Panc1 (cell line): ENCODE data around the gene ACSS1. TPM values are rescaled to one million over a fixed set of nuclear protein-coding genes. Genes with fewer than 3 reads are reported as not detected.

Source experiments
- ATAC-seq: fragments of 200-7000 bp; cut with Tn5 transposase; 2 replicates; pipeline ENCODE4 v1.9.1; 2020; ENCODE audit warnings: mild to moderate bottlenecking, moderate library complexity
- BruUV-seq: library from RNA; stranded (reverse); fragments of 400-500 nt; replicated peaks from 2 replicates; lab custom pipeline; 2021; lab: Mats Ljungman, UMichigan
- CTCF ChIA-PET: fragments of 300-600 bp; sonication (Branson Sonifier 250); formaldehyde crosslinking; loops from one replicate; lab custom pipeline; 2022; ENCODE audit warnings: antibody characterized with exemption; lab: Charles Lee
- POLR2A ChIA-PET: fragments of 300-600 bp; sonication (Branson Sonifier 250); formaldehyde crosslinking; loops from one replicate; lab custom pipeline; 2022; ENCODE audit warnings: antibody characterized with exemption; lab: Charles Lee
- DNase-seq: peaks from one replicate; pipeline ENCODE4 v3.0.0-alpha.2; 2010; ENCODE audit warnings: low read depth, low spot score
- H3K27ac ChIP-seq: 2 replicates; pipeline ENCODE4 v1.5.1; 2011; ENCODE audit warnings: mild to moderate bottlenecking, low read length, inconsistent platforms
- H3K27me3 ChIP-seq: fragments of 200-500 bp; sonication (Bioruptor generic); 2 replicates; pipeline ENCODE4 v1.6.0; 2014; ENCODE audit warnings: low read length, inconsistent platforms; ENCODE audit not compliant: control insufficient read depth, insufficient read depth
- H3K36me3 ChIP-seq: fragments of 200-500 bp; sonication (Bioruptor generic); 2 replicates; pipeline ENCODE4 v1.5.1; 2014; ENCODE audit warnings: inconsistent platforms, mild to moderate bottlenecking, low read length, moderate library complexity; ENCODE audit not compliant: control insufficient read depth, insufficient read depth
- H3K4me1 ChIP-seq: 2 replicates; pipeline ENCODE4 v1.5.1; 2011; ENCODE audit warnings: inconsistent platforms, mild to moderate bottlenecking, low read length, moderate library complexity; ENCODE audit not compliant: control insufficient read depth, insufficient read depth
- H3K4me3 ChIP-seq, 2 experiments: 2 replicates each; pipeline ENCODE4 v1.5.1; 2011 to 2012; ENCODE audit warnings: low read depth in 2 of 2, low read length in 2 of 2, mild to moderate bottlenecking in 2 of 2, inconsistent platforms in 1 of 2, moderate library complexity in 1 of 2
- H3K9me3 ChIP-seq: fragments of 200-500 bp; sonication (Bioruptor generic); 2 replicates; pipeline ENCODE4 v1.5.1; 2014; ENCODE audit warnings: low read depth, mild to moderate bottlenecking, inconsistent platforms, low read length, moderate library complexity; ENCODE audit not compliant: control insufficient read depth, insufficient read depth
- POLR2AphosphoS5 ChIP-seq: IDR thresholded peaks from 2 replicates; pipeline ENCODE4 v1.6.1; 2012; ENCODE audit warnings: mild to moderate bottlenecking, low read depth, low read length, moderate library complexity
- SIN3A ChIP-seq: IDR thresholded peaks from 2 replicates; pipeline ENCODE4 v1.6.1; 2012; ENCODE audit warnings: low read depth, mild to moderate bottlenecking, low read length, moderate library complexity, borderline replicate concordance; ENCODE audit not compliant: insufficient read depth
- TCF7L2 ChIP-seq: IDR thresholded peaks from 2 replicates; pipeline ENCODE4 v1.6.1; 2011; ENCODE audit warnings: mild to moderate bottlenecking, low read depth, low read length, inconsistent platforms
- in situ Hi-C: cut with HindIII; loops from 2 replicates; pipeline ENCODE4 v1.10.0; 2016; ENCODE audit warnings: low sequenced_read_pairs, low pct_unique_long_range_greater_than_20kb
- intact Hi-C: fragments of 100-400 bp; cut with micrococcal nuclease; formaldehyde crosslinking; loops from one replicate; pipeline ENCODE4 v1.10.0; 2022; ENCODE audit not compliant: unreplicated experiment
- total RNA-seq: library from RNA; stranded (reverse); gene quantifications from one replicate; pipeline ENCODE4 v1.2.1, GENCODE V29; 2021; ENCODE audit not compliant: unreplicated experiment
- TF ChIP-seq, protein P1 (sequence below), 2 experiments: IDR thresholded peaks; 2 replicates each; pipeline ENCODE4 v1.6.1; 2011 to 2012; ENCODE audit warnings: low read depth in 2 of 2, control low read depth in 1 of 2, low read length in 1 of 2, mild to moderate bottlenecking in 1 of 2, moderate library complexity in 1 of 2; ENCODE audit not compliant: insufficient read depth in 1 of 2
- TF ChIP-seq, protein P2 (sequence below): fragments of 450-650 bp; IDR thresholded peaks from 2 replicates; pipeline ENCODE4 v1.5.1; 2017; ENCODE audit warnings: mild to moderate bottlenecking

ACSS1 gene
- total RNA-seq, 1 experiment from 2014 or later = 32.2 TPM

DNA sequence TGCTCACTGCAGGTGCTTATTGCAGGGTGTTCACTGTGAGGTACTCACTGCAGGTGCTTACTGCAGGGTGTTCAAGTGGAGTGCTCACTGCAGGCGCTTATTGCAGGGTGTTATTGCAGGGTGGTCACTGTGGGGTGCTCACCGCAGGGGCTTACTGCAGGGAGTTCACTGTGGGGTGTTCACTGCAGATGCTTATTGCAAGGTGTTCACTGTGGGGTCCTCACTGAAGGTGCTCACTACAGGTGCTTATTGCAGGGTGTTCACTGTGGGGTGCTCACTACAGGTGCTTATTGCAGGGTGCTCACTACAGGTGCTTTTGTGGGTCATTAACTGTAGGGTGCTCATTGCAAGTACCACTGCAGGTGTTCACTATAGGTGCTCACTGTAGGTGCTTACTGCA lies 85.6 kb downstream of the ACSS1 start:
- TF ChIP-seq, protein P1, sequence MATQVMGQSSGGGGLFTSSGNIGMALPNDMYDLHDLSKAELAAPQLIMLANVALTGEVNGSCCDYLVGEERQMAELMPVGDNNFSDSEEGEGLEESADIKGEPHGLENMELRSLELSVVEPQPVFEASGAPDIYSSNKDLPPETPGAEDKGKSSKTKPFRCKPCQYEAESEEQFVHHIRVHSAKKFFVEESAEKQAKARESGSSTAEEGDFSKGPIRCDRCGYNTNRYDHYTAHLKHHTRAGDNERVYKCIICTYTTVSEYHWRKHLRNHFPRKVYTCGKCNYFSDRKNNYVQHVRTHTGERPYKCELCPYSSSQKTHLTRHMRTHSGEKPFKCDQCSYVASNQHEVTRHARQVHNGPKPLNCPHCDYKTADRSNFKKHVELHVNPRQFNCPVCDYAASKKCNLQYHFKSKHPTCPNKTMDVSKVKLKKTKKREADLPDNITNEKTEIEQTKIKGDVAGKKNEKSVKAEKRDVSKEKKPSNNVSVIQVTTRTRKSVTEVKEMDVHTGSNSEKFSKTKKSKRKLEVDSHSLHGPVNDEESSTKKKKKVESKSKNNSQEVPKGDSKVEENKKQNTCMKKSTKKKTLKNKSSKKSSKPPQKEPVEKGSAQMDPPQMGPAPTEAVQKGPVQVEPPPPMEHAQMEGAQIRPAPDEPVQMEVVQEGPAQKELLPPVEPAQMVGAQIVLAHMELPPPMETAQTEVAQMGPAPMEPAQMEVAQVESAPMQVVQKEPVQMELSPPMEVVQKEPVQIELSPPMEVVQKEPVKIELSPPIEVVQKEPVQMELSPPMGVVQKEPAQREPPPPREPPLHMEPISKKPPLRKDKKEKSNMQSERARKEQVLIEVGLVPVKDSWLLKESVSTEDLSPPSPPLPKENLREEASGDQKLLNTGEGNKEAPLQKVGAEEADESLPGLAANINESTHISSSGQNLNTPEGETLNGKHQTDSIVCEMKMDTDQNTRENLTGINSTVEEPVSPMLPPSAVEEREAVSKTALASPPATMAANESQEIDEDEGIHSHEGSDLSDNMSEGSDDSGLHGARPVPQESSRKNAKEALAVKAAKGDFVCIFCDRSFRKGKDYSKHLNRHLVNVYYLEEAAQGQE (IDR thresholded peaks at IDR 0.05; ENCODE audit: insufficient read depth in 1 of 2, low read depth in 2 of 2, low read length in 1 of 2) = no peak
- TF ChIP-seq POLR2AphosphoS5 (no peak), TCF7L2 (no peak), SIN3A (no peak)
- TF ChIP-seq, protein P2, sequence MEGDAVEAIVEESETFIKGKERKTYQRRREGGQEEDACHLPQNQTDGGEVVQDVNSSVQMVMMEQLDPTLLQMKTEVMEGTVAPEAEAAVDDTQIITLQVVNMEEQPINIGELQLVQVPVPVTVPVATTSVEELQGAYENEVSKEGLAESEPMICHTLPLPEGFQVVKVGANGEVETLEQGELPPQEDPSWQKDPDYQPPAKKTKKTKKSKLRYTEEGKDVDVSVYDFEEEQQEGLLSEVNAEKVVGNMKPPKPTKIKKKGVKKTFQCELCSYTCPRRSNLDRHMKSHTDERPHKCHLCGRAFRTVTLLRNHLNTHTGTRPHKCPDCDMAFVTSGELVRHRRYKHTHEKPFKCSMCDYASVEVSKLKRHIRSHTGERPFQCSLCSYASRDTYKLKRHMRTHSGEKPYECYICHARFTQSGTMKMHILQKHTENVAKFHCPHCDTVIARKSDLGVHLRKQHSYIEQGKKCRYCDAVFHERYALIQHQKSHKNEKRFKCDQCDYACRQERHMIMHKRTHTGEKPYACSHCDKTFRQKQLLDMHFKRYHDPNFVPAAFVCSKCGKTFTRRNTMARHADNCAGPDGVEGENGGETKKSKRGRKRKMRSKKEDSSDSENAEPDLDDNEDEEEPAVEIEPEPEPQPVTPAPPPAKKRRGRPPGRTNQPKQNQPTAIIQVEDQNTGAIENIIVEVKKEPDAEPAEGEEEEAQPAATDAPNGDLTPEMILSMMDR = no peak
- no peaks in the 10 kb centered on the region for H3K27me3 ChIP-seq
- H3K36me3 ChIP-seq = peaks cover 13% of the 10 kb centered on the region
- BruUV-seq = no TSS peak
- peaks cover 11% of the 10 kb centered on the region; the same call in 1 of the 2 replicates for H3K9me3 ChIP-seq
- no peak overlapping the region for H3K4me3 ChIP-seq
- ChIA-PET CTCF (no interaction called here), POLR2A (no interaction called here)
- intact Hi-C loops = no loop called here
- ATAC-seq (no peak), DNase-seq (no peak)
- no peak overlapping the region for H3K27ac ChIP-seq
- in situ Hi-C loops = no loop called here
- H3K4me1 ChIP-seq = no peaks in the 10 kb centered on the region

DNA sequence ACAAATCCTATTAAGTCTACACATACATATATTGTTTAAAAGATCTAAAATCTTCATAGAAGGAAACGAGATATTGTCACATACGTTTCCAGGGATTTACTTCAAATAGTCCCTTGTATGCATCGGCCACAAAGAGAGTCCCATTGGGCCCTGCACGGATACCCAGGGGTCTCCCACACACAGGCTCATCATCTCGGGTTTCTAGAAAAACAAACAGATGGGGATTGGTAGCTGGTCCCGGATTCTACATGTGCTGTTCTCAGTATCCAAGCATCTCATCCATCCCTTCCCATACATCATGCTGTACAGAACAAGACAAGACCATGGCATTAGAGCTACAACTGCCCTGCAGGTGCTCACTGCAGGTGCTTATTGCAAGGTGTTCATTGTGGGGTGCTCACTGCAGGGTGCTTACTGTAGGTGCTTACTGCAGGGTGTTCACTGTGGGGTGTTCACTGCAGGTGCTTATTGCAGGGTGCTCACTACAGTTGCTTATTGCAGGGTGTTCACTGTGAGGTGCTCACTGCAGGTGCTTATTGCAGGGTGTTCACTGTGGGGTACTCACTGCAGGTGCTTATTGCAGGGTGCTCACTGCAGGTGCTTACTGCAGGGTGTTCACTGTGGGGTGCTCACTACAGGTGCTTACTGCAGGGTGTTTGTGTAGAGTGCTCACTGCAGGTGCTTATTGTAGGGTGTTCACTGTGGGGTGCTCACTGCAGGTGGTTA lies 86.4 kb downstream of the ACSS1 start:
- in situ Hi-C loops = no loop called here
- Histone ChIP-seq H3K4me1 (no peaks in the 10 kb centered on the region), H3K9me3 (peaks cover 6% of the 10 kb centered on the region; the same call in 1 of the 2 replicates), H3K27me3 (no peaks in the 10 kb centered on the region), H3K4me3 (no peak overlapping the region), H3K27ac (no peak overlapping the region), H3K36me3 (peaks cover 13% of the 10 kb centered on the region)
- BruUV-seq = no TSS peak
- no peak for ATAC-seq
- TF ChIP-seq, protein P2 = no peak
- TF ChIP-seq SIN3A = no peak
- TF ChIP-seq, protein P1 (IDR thresholded peaks at IDR 0.05; ENCODE audit: insufficient read depth in 1 of 2, low read depth in 2 of 2, low read length in 1 of 2) = no peak
- TF ChIP-seq TCF7L2 = no peak
- no peak for TF ChIP-seq POLR2AphosphoS5
- no peak for DNase-seq
- intact Hi-C loops = no loop called here
- POLR2A ChIA-PET = no interaction called here
- CTCF ChIA-PET = no interaction called here
